Parietal lobe (tissue), 1 donor: ENCODE data around the gene SERPINA1. TPM values are rescaled to one million over a fixed set of nuclear protein-coding genes. Genes with fewer than 3 reads are reported as not detected.

Experiments used
- total RNA-seq: library from RNA; depleted of rRNA; stranded (reverse); fragments of >200 nt; gene quantifications from one replicate; pipeline ENCODE4 v1.2.3, GENCODE V29; 2014

SERPINA1 gene
- total RNA-seq, result 1.9 TPM

GRCh38 chr14:94388384-94389103 is at the start of gene SERPINA1:
Gene SERPINA1, minus strand, starts transcription at chr14:94388602. Its CDS starts 5,365 bp downstream, at chr14:94383237.

GRCh38 chr14:94366146-94366915 is 22.1 kb downstream of the SERPINA1 start, which contains the start of gene SERPINA2:
Gene SERPINA2, minus strand, starts transcription at chr14:94366698.

Other genes starting within 250 kb of the SERPINA1 start
- 1.6 TPM for gene PPP4R4, start 214.3 kb downstream of the SERPINA1 start, total RNA-seq
- not detected for gene SERPINA10, start 95.3 kb downstream of the SERPINA1 start, total RNA-seq
- not detected for gene SERPINA6, start 65.3 kb downstream of the SERPINA1 start, total RNA-seq
- not detected for gene SERPINA2, start 21.9 kb downstream of the SERPINA1 start, total RNA-seq
- gene SERPINA11, start 64.2 kb upstream of the SERPINA1 start, total RNA-seq, result not detected
- gene SERPINA9, start 87.6 kb upstream of the SERPINA1 start, total RNA-seq, result not detected
- not detected for gene SERPINA12, start 120.9 kb upstream of the SERPINA1 start, total RNA-seq
- gene SERPINA4, start 172.8 kb upstream of the SERPINA1 start, total RNA-seq, result not detected
- not detected for gene SERPINA5, start 192.8 kb upstream of the SERPINA1 start, total RNA-seq
- 1.3 TPM for gene SERPINA3, start 223.8 kb upstream of the SERPINA1 start, total RNA-seq